ENCODE measurements around the gene SORCS2. TPM values are rescaled to one million over a fixed set of nuclear protein-coding genes. Genes with fewer than 3 reads are reported as not detected.

The SORCS2 gene
- total RNA-seq, 2 experiments from 2014 or later: 0.07 to 0.15 TPM

DNA sequence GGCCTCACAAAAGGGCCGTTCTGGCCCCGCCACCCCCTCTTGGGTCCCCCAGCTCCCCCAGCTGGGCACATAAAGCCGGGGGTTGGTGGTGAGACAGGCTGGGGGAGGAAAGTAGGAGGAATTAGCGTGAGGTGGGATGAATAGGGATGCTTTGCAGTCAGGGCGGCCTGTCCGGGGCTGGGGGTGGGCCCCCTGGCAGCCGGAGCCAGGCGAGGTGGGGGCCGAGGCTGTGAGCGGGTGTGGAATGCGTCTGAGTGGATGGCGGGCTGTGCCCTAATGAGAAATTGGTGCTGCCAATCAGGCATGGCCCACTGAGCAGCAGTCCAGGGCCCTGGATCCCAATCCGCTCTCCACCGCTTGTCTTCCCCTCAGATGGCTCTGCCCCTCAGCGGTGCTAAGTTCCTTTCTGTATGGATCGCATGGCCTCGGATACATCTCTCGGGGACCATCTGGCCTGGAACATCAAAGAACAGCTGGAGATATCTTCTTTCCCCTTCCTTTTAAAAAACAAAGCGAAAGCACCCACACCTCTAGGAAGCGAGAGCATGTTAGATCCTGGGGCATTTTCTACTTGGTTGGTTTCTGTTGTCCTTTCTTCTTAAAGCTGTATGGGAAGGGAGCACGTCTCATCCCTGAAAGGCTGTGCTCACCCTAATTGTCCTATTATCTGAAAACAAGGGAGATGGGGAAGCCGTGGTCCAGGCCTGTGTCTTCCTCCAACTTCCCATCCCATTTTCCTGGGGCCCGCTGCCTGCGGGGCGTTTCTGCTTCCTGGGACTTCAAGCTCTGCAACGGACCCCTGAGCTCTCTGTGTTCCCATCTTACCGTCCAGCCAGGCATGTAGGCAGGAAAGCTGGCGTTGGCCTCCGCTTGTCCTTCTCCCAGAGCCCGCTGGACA, 106.9 kb downstream of the SORCS2 start:
- H3K36me3 Mint-ChIP-seq (ENCODE audit: low read depth): no peaks in the 10 kb centered on the region
- no peak overlapping the region for H3K27ac Mint-ChIP-seq
- no peak overlapping the region for H3K4me3 Mint-ChIP-seq
- peaks cover 6% of the 10 kb centered on the region for H3K27me3 Mint-ChIP-seq (ENCODE audit: low read depth)
- no peak for DNase-seq
- no peaks in the 10 kb centered on the region for H3K4me1 Mint-ChIP-seq (ENCODE audit: low read depth)
- H3K9me3 Mint-ChIP-seq: no peaks in the 10 kb centered on the region
- CTCF ChIA-PET: interaction anchor here (0.7 kb wide), 1 partner anchor 14 kb away, joined by 3 read pairs; no protein-coding TSS in a partner anchor
- intact Hi-C loops (cut with micrococcal nuclease): no loop called here

DNA sequence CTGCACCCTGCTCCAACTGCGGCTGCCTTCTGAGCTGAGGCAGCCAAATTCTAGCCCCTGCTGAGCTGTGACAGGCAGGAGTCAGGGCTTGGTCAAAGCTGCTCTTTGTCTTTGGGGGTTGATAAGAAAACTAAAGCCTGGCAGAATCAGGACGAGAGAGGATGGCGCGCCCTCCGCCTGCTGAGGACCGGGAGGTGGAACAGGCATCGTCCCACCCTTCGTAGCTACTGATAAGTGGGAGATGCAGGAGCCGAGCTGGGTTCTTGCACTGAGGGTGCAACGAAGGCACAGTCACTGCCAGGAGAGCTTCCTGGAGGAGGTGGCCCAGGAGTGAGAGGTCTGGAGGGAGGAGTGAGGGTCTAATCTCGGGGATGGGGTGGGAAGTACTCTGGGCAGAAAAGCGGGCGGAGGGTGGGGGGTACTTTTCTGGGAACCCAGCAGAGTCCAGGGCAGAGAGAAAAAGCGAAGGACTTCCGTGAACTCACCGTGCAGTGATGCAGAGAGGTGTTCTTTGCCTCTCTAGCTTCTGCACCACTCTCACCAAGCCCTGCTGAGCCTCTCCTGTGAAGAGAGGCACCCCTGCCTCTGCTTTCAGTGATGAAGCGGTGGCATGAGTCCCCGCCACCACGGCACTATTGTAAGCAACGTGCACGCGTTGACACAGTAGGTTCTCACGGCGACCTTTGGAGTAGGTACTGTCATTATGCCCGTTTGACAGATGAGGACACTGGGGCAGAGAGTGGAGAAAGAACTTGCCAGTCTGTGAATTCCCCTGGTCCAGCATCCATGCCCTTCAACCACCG, 107.8 kb downstream of the SORCS2 start:
- intact Hi-C loops (cut with micrococcal nuclease): no loop called here
- Mint-ChIP-seq H3K36me3 (ENCODE audit: low read depth) (no peaks in the 10 kb centered on the region), H3K4me1 (ENCODE audit: low read depth) (no peaks in the 10 kb centered on the region), H3K27me3 (ENCODE audit: low read depth) (peaks cover 6% of the 10 kb centered on the region), H3K9me3 (no peaks in the 10 kb centered on the region), H3K27ac (no peak overlapping the region), H3K4me3 (no peak overlapping the region)
- CTCF ChIA-PET: interaction anchor here (0.7 kb wide), 1 partner anchor 13 kb away, joined by 3 read pairs; no protein-coding TSS in a partner anchor
- no peak for DNase-seq

DNA sequence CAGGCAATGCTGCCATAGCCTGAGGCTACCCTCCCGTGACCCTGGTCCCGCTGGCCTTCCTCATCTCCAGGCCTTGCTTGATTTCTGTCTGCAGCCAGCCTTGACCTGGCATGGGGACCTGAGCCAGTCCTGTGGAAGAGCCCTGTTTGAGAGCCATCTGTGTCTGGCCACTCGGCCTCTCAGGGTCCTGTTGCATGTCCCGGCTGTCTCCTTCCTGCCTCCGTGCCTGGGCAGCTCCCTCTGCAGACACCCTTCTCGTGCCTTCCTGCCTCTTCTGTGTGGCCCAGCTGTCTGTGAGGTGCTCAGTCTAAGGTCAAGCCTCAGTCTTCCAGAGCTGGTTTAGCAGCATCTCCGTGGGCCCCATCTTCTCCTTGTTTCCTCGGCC, 108.4 kb downstream of the SORCS2 start:
- H3K9me3 Mint-ChIP-seq: no peaks in the 10 kb centered on the region
- intact Hi-C loops (cut with micrococcal nuclease): no loop called here
- CTCF ChIA-PET: no interaction called here
- H3K27me3 Mint-ChIP-seq (ENCODE audit: low read depth): peaks cover 6% of the 10 kb centered on the region
- no peaks in the 10 kb centered on the region for H3K36me3 Mint-ChIP-seq (ENCODE audit: low read depth)
- no peak overlapping the region for H3K4me3 Mint-ChIP-seq
- no peaks in the 10 kb centered on the region for H3K4me1 Mint-ChIP-seq (ENCODE audit: low read depth)
- no peak for DNase-seq
- no peak overlapping the region for H3K27ac Mint-ChIP-seq

DNA sequence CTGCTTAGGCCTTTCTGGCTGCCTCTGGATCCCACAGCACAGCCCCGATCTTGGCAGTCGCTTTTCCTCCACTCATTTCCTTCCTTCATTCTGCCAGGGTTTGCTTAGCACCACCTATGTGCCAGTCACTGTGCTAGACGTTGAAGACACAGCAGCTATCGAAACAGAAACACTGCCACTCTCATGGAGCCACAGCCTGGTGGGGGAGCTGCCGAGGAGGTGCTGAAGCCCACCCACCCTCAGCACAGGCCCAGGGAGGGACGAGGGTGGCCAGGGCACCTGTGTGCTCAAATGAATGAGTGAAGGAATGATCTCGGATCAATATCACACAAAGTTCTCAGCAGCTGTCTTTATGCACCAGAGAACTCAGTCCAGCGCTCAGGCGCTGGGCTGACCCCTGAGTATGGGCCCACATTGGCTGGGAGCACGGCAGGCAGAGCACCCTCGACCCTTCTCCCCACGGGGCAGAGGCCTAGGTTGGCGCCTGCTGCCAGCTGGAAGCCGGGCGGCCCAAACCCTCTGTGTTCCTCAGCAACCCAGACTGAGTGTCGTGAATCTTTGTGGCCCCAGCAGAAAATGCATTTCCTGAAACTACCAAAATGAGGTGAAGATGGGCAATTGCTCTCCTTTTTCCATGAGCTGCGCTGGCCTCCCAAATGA, 108.9 kb downstream of the SORCS2 start:
- intact Hi-C loops (cut with micrococcal nuclease): no loop called here
- DNase-seq: no peak
- peaks cover 6% of the 10 kb centered on the region for H3K27me3 Mint-ChIP-seq (ENCODE audit: low read depth)
- no peak overlapping the region for H3K27ac Mint-ChIP-seq
- H3K9me3 Mint-ChIP-seq: no peaks in the 10 kb centered on the region
- CTCF ChIA-PET: no interaction called here
- no peak overlapping the region for H3K4me3 Mint-ChIP-seq
- H3K4me1 Mint-ChIP-seq (ENCODE audit: low read depth): no peaks in the 10 kb centered on the region
- H3K36me3 Mint-ChIP-seq (ENCODE audit: low read depth): no peaks in the 10 kb centered on the region

DNA sequence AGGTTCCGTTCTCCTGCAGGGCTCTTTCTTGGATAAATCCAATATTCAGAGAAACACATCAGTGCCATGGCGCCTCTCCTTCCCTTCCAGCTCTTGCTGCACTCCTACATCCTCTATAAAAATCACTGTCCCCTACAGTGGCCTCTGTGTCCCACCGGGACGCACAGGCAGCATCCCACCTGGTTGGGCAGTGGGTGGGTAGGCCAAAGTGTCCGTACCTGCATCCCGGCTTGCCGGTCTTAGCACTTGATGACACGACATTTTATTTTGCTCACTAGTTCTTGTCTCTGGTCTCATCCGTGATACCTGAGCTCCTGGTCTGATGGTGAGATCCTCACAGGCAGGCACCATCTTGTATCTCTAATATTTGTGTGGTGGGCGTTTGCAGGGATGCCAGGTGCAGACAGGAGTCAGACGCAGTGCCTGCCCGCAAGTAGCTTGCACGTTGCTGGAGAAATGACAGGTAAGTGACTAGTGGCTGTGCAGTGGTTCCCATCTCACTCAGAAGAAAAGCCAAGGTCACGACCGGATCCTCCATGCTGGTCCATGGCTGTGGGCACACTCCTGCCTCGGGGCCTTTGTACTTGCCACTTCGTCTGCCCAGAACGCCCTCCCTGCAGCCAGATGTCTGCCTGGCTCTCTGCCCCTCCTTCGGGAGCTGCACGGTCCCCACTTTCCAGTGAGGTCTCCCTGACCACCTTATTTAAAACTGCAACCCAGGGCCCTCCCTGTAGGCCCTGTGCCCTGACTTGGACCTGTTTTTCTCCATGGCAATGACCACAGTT, 109.7 kb downstream of the SORCS2 start:
- Mint-ChIP-seq H3K27me3 (ENCODE audit: low read depth) (peaks cover 6% of the 10 kb centered on the region), H3K9me3 (no peaks in the 10 kb centered on the region), H3K4me1 (ENCODE audit: low read depth) (no peaks in the 10 kb centered on the region), H3K4me3 (no peak overlapping the region), H3K36me3 (ENCODE audit: low read depth) (no peaks in the 10 kb centered on the region), H3K27ac (no peak overlapping the region)
- intact Hi-C loops (cut with micrococcal nuclease): no loop called here
- CTCF ChIA-PET: no interaction called here
- no peak for DNase-seq

DNA sequence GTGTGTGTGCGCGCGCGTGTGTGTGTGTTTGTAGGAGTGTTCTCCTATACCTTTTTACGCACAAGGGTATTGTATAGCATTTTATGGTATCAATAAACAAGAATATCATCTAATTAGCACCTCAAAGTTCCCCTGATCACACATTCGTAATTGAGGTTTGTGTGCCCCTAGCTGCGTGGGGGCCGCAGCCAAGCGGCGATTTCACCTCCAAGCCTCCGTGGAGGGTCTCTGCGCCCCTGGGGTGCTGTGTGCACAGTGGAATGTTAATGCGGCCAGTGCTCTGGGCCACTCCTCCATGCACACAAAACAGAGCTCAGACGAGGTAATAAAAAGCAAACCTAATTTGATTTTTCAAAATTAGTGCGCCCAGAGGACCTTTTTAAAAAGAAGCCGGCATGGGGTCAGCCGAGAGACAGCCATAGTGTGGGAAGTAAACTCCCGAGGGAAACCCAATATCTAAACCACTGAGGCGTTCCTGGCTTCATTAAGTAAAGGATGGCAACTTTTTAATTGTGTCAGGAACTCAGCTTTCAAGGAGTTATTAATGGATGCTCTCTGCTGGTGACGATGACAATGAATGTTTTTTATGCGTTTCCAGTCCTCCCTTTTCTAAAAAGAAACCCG, 110.6 kb downstream of the SORCS2 start:
- DNase-seq: no peak
- H3K27ac Mint-ChIP-seq: no peak overlapping the region
- intact Hi-C loops (cut with micrococcal nuclease): no loop called here
- no peaks in the 10 kb centered on the region for H3K9me3 Mint-ChIP-seq
- H3K36me3 Mint-ChIP-seq (ENCODE audit: low read depth): no peaks in the 10 kb centered on the region
- CTCF ChIA-PET: interaction anchor here (0.7 kb wide), 1 partner anchor 10 kb away, joined by 3 read pairs; no protein-coding TSS in a partner anchor
- no peak overlapping the region for H3K4me3 Mint-ChIP-seq
- H3K27me3 Mint-ChIP-seq (ENCODE audit: low read depth): peaks cover 6% of the 10 kb centered on the region
- H3K4me1 Mint-ChIP-seq (ENCODE audit: low read depth): no peaks in the 10 kb centered on the region

DNA sequence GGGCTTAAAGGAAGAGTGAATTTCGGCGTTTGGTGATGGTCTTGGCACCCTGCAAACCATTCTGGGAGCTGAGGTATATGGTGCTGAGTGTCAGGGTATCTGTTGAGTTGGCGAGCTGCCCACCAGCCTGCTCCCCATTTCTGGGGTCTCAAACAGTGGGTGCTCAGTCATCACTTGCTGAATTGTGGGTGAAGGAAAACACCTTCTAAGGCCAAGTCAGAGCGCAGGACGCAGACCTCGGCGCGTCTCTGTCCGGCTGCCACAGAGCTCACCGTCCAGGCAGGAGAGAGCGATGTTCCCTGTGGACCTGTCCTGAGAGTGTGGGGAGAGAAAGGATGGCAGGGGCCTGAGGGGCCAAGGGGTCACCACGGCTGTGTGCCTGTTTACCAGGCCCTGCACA, 111.2 kb downstream of the SORCS2 start:
- Mint-ChIP-seq H3K27ac (no peak overlapping the region), H3K4me3 (no peak overlapping the region), H3K27me3 (ENCODE audit: low read depth) (peaks cover 3% of the 10 kb centered on the region), H3K4me1 (ENCODE audit: low read depth) (no peaks in the 10 kb centered on the region), H3K9me3 (no peaks in the 10 kb centered on the region), H3K36me3 (ENCODE audit: low read depth) (no peaks in the 10 kb centered on the region)
- DNase-seq: no peak
- CTCF ChIA-PET: interaction anchor here (0.7 kb wide), 1 partner anchor 9 kb away, joined by 3 read pairs; no protein-coding TSS in a partner anchor
- intact Hi-C loops (cut with micrococcal nuclease): no loop called here

DNA sequence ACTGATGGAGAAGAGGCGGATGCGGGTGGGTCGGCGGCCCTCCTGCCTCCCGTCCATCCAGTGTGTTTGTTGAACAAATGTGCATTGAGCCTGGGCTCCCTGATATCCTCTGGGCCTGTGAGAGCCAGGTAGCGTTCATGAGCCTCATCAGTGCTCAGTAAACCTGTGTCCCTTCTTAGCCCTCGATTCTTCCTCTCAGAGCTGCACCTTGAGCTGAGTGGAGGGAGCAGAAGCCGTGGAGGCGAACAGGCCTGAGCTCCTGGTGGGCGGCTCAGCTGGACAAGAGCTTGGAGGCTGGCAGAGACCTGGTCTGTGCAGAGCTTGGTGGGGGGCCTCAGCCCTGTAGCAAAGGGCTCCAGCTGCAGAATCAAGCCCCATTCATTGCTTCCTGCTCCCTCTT, 112.1 kb downstream of the SORCS2 start:
- no peak overlapping the region for H3K27ac Mint-ChIP-seq
- no peaks in the 10 kb centered on the region for H3K4me1 Mint-ChIP-seq (ENCODE audit: low read depth)
- intact Hi-C loops (cut with micrococcal nuclease): no loop called here
- no peak overlapping the region for H3K4me3 Mint-ChIP-seq
- CTCF ChIA-PET: no interaction called here
- H3K36me3 Mint-ChIP-seq (ENCODE audit: low read depth): no peaks in the 10 kb centered on the region
- H3K9me3 Mint-ChIP-seq: no peaks in the 10 kb centered on the region
- no peak for DNase-seq
- peaks cover 3% of the 10 kb centered on the region for H3K27me3 Mint-ChIP-seq (ENCODE audit: low read depth)

DNA sequence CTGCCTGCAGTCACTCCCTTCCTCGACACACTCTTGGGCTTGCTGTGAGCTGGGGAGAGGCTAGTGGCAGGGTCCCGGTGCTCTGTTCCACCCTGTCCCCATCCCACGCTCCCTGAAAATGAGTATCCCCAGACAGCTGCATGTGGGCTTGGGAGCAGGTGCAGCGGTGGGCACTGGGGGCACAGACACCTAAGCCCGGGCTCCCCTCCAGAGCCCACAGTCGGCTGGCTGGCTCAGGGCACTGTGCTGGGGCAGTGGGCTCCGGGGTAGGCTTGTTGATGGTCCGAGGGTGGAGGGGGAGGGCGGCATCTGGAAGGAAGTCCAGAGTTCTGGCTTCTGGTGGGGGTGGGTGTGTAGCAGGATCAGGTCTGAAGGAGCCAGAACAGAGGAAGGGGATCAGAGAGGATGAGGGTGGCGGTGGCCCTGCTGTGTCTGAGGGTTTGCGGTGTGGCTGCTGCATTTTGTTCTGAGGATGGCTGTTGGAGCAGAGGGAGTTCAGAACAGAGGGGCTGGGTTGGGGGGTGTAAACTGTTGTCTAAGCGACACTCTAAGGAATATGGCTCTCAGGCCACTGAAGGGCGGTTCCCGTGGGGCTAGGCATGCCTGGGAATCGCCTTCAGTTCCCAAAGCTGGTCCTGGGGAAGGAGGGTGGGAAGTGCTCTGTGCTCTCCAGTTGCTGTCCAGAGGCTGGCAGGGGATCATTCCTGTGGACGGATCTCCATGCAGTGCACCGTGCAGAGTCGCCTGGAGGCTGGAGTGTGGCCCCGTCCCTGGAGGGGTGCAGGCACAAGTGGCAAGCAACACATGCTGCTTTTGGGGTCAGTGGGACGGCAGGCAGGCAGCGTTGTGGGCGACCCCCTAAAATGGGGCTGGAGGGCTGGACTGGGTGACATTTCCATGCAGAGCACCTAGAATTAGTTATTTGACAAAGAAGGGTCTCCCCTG, 114.0 kb downstream of the SORCS2 start:
- no peaks in the 10 kb centered on the region for H3K4me1 Mint-ChIP-seq (ENCODE audit: low read depth)
- no peaks in the 10 kb centered on the region for H3K27me3 Mint-ChIP-seq (ENCODE audit: low read depth)
- DNase-seq: no peak
- no peak overlapping the region for H3K4me3 Mint-ChIP-seq
- no peaks in the 10 kb centered on the region for H3K36me3 Mint-ChIP-seq (ENCODE audit: low read depth)
- intact Hi-C loops (cut with micrococcal nuclease): no loop called here
- no peaks in the 10 kb centered on the region for H3K9me3 Mint-ChIP-seq
- CTCF ChIA-PET: no interaction called here
- H3K27ac Mint-ChIP-seq: no peak overlapping the region

DNA sequence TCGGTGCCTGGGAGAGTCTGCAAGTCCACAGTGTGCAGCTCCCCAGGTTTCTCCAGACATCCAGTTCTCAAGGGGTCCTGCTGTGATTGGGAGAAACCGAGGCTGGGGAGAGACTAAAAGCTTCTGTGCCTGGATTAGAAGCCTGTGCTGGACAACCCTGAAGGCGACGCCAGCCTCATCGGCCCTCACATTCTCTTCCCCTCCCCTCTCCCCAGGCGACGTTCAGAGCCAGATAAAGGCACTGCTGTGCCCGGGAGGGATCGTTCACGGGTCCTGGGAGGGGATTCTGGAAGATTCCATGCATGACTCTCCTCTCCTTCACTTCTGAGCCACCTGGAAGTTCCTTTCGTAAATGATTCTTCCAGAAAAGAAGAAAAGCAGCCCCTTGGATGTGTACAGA, 114.6 kb downstream of the SORCS2 start:
- no peak overlapping the region for H3K4me3 Mint-ChIP-seq
- intact Hi-C loops (cut with micrococcal nuclease): no loop called here
- H3K36me3 Mint-ChIP-seq (ENCODE audit: low read depth): no peaks in the 10 kb centered on the region
- no peaks in the 10 kb centered on the region for H3K4me1 Mint-ChIP-seq (ENCODE audit: low read depth)
- H3K27me3 Mint-ChIP-seq (ENCODE audit: low read depth): no peaks in the 10 kb centered on the region
- no peaks in the 10 kb centered on the region for H3K9me3 Mint-ChIP-seq
- DNase-seq: no peak
- no peak overlapping the region for H3K27ac Mint-ChIP-seq
- CTCF ChIA-PET: no interaction called here
